HepG2 (cell line): ENCODE data around the gene RANBP3. TPM values are rescaled to one million over a fixed set of nuclear protein-coding genes. Genes with fewer than 3 reads are reported as not detected.
"Not testable (repeated sequence)": the region's sequence is repeated elsewhere in the genome, so short reads cannot be mapped to it uniquely, and the experiment has no call there.

Experiments
- ATAC-seq: fragments of 200-7000 bp; cut with Tn5 transposase; 3 replicates; pipeline ENCODE4 v1.9.1; 2020; ENCODE audit warnings: mild to moderate bottlenecking, moderate library complexity
- BruUV-seq: library from RNA; stranded (reverse); fragments of 400-500 nt; replicated peaks from 2 replicates; lab custom pipeline; 2021; lab: Mats Ljungman, UMichigan
- CTCF ChIA-PET: fragments of 300-600 bp; formaldehyde crosslinking; extraction: SDS; loops from one replicate; lab custom pipeline; 2021; ENCODE audit warnings: low total read pairs, inconsistent platforms, low intra/inter-chr PET ratio; lab: Yijun Ruan, JAX
- POLR2A ChIA-PET: fragments of 350-600 bp; sonication (Branson Sonifier 250); formaldehyde crosslinking; loops from one replicate; lab custom pipeline; 2020; ENCODE audit warnings: antibody characterized with exemption, inconsistent platforms; lab: Yijun Ruan, JAX
- DNase-seq: peaks from one replicate; pipeline ENCODE4 v3.0.0-alpha.2; 2015; ENCODE audit warnings: low spot score
- FAIRE-seq: peaks from 3 replicates; lab custom pipeline; 2011; peaks lifted over from hg19 to GRCh38; lab: Jason Lieb, UNC
- H2AFZ ChIP-seq: one replicate; pipeline ENCODE4 v1.6.1; 2011; ENCODE audit warnings: low read length, inconsistent platforms
- H3K27ac ChIP-seq: fragments of 300-600 bp; 3 replicates; pipeline ENCODE4 v1.8.0; 2011; ENCODE audit warnings: mixed run types, mild to moderate bottlenecking, mixed read lengths, low read length, inconsistent platforms; ENCODE audit not compliant: insufficient read depth; ENCODE audit errors: extremely low read length
- H3K27me3 ChIP-seq, 2 experiments: fragments of 200-600 bp in 1 of 2; 2 replicates in 1 of 2; 3 replicates in 1 of 2; pipeline versions ENCODE4 v1.6.0 to v1.8.0; 2011; ENCODE audit warnings: low read length in 2 of 2, mild to moderate bottlenecking in 2 of 2, moderate library complexity in 2 of 2, inconsistent platforms in 1 of 2; ENCODE audit not compliant: insufficient read depth in 2 of 2, control insufficient read depth in 1 of 2
- H3K36me3 ChIP-seq, 2 experiments: fragments of 200-600 bp in 1 of 2; replicated peaks in 1 of 2; 2 replicates in 1 of 2; 3 replicates in 1 of 2; pipeline versions ENCODE4 v1.5.1 to v1.8.0; 2011; ENCODE audit warnings: low read length in 2 of 2, inconsistent platforms in 1 of 2; ENCODE audit not compliant: insufficient read depth in 2 of 2, control insufficient read depth in 1 of 2
- H3K4me1 ChIP-seq: 2 replicates; pipeline ENCODE4 v1.5.1; 2012; ENCODE audit warnings: low read length, inconsistent platforms; ENCODE audit not compliant: insufficient read depth
- H3K4me2 ChIP-seq: 2 replicates; pipeline ENCODE4 v1.6.0; 2011; ENCODE audit warnings: low read depth, low read length, inconsistent platforms
- H3K4me3 ChIP-seq, 3 experiments: fragments of 200-600 bp in 1 of 3; sonication (generic), shearing (Covaris generic) in 1 of 3; replicated peaks in 1 of 3; 2 replicates each; pipeline ENCODE4 v1.5.1; 2011 to 2016; ENCODE audit warnings: low read length in 3 of 3, inconsistent platforms in 2 of 3, low read depth in 2 of 3, mild to moderate bottlenecking in 2 of 3, control low read depth in 1 of 3, mixed read lengths in 1 of 3; ENCODE audit not compliant: insufficient read depth in 1 of 3
- H3K79me2 ChIP-seq: one replicate; pipeline ENCODE4 v1.6.1; 2011; ENCODE audit warnings: low read length, inconsistent platforms; ENCODE audit not compliant: insufficient read depth
- H3K9ac ChIP-seq: 2 replicates; pipeline ENCODE4 v1.6.0; 2011; ENCODE audit warnings: mild to moderate bottlenecking, low read depth, low read length, inconsistent platforms; ENCODE audit not compliant: insufficient read depth
- H3K9me3 ChIP-seq: 2 replicates; pipeline ENCODE4 v1.5.1; 2012; ENCODE audit warnings: mild to moderate bottlenecking, low read length
- H4K20me1 ChIP-seq: 2 replicates; pipeline ENCODE4 v1.6.0; 2011; ENCODE audit warnings: inconsistent platforms, mild to moderate bottlenecking, low read length, moderate library complexity; ENCODE audit not compliant: insufficient read depth
- whole genome bisulfite sequencing: methylation state at CpG from one replicate; pipeline ENCODE4 v1.1.6; 2017; ENCODE audit warnings: low lambda C conversion rate; 5-methylcytosine and 5-hydroxymethylcytosine counted together
- in situ Hi-C: cut with HindIII; loops from 2 replicates; pipeline ENCODE4 v1.10.0; 2017; ENCODE audit warnings: low pct_unique_long_range_greater_than_20kb; ENCODE audit not compliant: extremely low pct_ligation_motif_present
- intact Hi-C: fragments of 100-400 bp; cut with micrococcal nuclease; formaldehyde crosslinking; loops from one replicate; pipeline ENCODE4 v1.10.0; 2022; ENCODE audit not compliant: unreplicated experiment
- polyA plus RNA-seq, 8 experiments: library from polyadenylated mRNA; depleted of rRNA in 3 of 8; stranded (reverse) in 7 of 8; unstranded in 1 of 8; fragments of >200 nt; fragmentation: Illumina TruSeq in 4 of 8; extraction: Trizol in 4 of 8; gene quantifications; 2 replicates each; pipeline versions ENCODE4 v1.2.1 to v1.2.3, GENCODE V29; 2011 to 2016; ENCODE audit warnings: low read depth in 4 of 8, missing spikeins in 1 of 8, mixed read lengths in 1 of 8; ENCODE audit not compliant: insufficient read depth in 1 of 8
- total RNA-seq, 5 experiments: library from RNA; depleted of rRNA; stranded (reverse); fragments of >200 nt; fragmentation: Illumina TruSeq; extraction: Trizol; gene quantifications; 2 replicates each; pipeline ENCODE4 v1.2.3, GENCODE V29; 2016; ENCODE audit warnings: low read depth in 1 of 5

The RANBP3 gene
- total and polyA plus RNA-seq, 2 of the 13 experiments (the other 11 are each of a cell fraction or from before 2014, with no cell fraction given), result 39.5 to 149 TPM

DNA sequence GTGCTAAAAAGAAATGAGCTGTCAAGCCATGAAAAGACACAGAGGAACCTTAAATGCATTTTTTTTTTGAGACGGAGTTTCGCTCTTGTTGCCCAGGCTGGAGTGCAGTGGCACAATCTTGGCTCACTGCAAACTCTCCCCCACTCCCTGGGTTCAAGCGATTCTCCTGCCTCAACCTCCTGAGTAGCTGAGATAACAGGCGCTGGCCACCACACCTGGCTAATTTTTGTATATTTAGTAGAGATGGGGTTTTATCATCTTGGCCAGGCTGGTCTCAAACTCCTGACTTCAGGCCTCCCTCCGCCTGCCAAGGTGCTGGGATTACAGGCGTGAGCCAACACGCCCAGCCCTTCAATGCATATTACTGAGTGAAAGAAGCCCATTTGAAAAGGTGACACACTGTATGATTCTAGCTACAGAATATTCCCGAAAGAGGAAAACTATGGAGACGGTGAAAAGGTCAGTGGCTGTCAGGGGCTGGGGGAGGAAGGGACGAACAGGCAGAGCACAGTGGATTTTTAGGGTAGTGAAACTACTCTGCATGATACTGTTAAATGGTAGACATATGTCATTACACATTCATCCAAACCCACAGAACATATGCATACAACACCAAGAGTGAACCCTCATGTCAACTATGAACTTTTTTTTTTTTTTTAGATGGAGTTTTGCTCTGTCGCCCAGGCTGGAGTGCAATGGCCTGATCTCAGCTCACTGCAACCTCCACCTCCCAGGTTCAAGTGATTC lies 93.7 kb downstream of the RANBP3 start:
- in situ Hi-C loops, H3K9ac ChIP-seq, intact Hi-C loops, H3K4me3 ChIP-seq, H3K27ac ChIP-seq, H2AFZ ChIP-seq, H3K36me3 ChIP-seq, DNase-seq, H3K4me2 ChIP-seq, H4K20me1 ChIP-seq, ATAC-seq, CTCF ChIA-PET, H3K27me3 ChIP-seq, H3K79me2 ChIP-seq, H3K9me3 ChIP-seq, BruUV-seq, FAIRE-seq: not testable (repeated sequence)
- peaks cover 67% of the 10 kb centered on the region for H3K4me1 ChIP-seq
- POLR2A ChIA-PET, result interaction anchor here (2.1 kb wide), 1 partner anchor 56 kb away, joined by 8 read pairs; no protein-coding TSS in a partner anchor
- 97% methylated on average over 11 of the region's 11 CpGs for WGBS

DNA sequence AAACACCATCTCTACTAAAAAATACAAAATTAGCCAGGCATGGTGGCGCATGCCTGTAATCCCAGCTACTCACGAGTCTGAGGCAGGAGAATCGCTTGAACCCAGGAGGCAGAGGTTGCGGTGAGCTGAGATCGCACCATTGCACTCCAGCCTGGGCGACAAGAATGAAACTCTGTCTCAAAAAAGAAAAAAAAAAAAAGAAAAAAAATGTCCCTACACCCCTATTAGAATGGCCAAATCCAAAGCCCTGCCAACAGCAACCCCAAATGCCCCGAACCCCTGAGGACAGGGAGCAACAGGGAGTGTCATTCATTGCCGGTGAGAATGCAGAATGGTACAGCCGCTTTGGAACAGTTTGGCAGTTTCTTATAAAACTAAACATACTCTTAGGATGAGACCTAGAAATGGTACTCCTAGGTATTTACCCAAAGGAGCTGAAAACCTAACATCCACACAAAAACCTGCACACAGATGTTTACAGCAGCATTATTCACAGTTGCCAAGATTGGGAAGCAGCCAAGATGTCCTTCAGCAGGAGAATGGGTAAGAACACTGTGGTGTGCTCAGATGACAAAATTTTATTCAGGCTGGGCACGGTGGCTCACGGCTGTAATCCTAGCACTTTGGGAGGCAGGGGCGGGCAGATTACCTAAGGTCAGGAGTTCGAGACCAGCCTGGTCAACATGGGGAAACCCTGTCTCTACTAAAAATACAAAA lies 94.6 kb downstream of the RANBP3 start:
- H3K9me3 ChIP-seq, CTCF ChIA-PET, H3K36me3 ChIP-seq, H4K20me1 ChIP-seq, H3K79me2 ChIP-seq, H3K4me3 ChIP-seq, DNase-seq, FAIRE-seq, H3K4me2 ChIP-seq, in situ Hi-C loops, H3K27me3 ChIP-seq, ATAC-seq, H2AFZ ChIP-seq, BruUV-seq, intact Hi-C loops, H3K27ac ChIP-seq, H3K9ac ChIP-seq: not testable (repeated sequence)
- POLR2A ChIA-PET, result interaction anchor here (1.2 to 2.1 kb wide), 2 partner anchors 21 to 55 kb away, joined by 4 to 8 read pairs; partner anchors contain the start of gene NDUFA11
- H3K4me1 ChIP-seq, result peaks cover 73% of the 10 kb centered on the region
- 92% methylated on average over 13 of the region's 13 CpGs for WGBS
